Glomerular endothelial cell (primary cell): ENCODE measurements around the gene CYP46A1. TPM values are rescaled to one million over a fixed set of nuclear protein-coding genes. Genes with fewer than 3 reads are reported as not detected.

Experiments used
- DNase-seq: peaks from one replicate; pipeline ENCODE4 v3.0.0-alpha.2; 2011; ENCODE audit warnings: low read depth, low spot score; ENCODE audit errors: extremely low read depth
- total RNA-seq: library from RNA; depleted of rRNA; stranded (reverse); fragments of >200 nt; gene quantifications from 2 replicates; pipeline ENCODE4 v1.2.3, GENCODE V29; 2015

The CYP46A1 gene
- total RNA-seq, 1 donor from 2014 or later, result 0.12 TPM

DNA sequence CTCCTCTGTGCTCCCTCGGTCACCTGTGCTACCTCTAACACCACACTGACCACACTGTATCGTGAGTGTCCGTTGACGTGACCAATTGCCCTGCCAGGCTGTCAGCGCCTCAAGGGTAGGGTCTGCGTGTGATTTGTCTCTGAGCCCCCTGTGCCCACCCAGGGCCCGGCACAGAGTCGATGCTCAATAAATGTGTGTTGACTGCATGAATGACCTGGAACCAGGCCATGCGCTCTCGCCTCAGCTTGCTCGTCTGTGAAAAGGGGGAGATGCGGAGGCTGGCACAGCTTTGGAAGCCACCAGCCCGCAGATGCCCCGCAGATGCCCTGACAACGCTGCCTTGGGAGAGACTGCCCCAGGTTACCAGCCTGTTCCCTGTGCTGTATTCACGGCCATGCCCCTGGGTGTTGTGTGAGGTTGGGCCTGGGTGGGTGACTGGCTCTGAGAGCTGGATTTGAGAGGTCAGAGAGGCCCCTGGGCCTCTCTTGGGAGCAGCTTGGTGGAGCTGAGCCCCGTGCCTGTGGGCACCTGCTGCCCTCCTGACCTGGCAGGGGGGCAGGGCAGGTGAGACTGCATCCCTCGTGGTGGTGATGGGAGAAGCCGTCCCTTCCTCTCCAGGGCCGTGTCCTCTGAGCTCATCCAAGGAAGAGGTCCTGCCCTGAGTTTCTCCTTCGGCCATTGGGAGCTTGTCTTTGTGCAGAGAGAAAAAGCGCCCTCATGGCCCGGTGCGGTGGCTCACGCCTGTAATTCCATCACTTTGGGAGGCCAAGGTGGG, 43.2 kb downstream of the CYP46A1 start:
- no peak for DNase-seq

DNA sequence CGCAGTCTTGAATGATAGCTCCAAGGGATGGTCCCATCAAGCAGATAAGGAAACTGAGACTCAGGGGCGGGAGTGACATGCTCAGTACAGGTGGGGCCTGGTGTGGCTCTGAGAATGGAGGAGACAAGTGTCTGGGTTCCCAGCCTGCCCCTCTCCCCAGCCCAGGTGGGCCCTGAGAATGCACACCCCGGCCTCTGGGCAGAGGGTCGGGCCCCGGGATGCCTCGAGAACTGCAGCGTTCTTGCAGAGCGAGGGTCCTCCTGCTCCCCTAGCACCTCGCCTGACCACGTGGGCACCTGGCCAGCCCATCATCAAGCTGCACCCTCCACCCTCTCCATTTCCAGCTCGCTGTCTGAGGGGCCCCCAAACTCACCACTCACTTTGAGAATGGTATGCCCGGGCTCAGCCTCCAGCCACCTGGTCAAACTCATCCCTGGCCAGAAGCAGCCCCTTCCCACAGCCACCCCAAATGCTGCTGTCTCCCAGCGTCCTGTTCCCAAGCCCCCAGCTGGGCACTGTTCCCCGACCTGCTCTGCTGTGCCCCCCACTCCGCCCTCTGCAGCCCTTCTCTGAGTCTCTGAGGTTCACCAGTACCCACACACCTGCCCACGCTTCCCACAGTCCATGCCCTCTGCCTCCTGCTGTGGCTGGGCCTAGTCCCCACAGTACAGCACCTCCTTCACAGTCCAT, 44.3 kb downstream of the CYP46A1 start:
- no peak for DNase-seq

DNA sequence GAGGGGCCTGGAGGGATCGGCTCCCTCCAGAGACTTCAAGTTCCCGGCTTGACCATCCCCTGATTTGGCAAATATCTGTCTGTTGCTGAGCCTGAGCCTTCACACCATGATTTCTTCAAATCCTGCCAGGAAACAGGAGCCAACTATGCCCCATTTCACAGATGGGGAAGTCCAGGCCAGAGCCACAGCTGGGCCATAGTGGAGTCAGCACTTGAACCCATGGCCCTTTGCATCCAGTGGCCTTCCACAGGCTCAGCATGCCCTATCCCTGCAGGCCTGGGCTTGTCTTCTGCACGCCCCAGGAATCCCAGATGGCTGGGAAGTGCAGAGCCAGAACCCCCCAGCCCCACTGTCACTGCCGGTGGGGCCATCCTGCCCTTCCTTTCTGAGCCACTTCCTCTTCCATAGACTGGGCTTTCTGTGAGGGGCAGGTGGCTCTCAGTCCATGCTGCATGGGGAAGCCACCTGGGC, 44.9 kb downstream of the CYP46A1 start:
- DNase-seq, result no peak

DNA sequence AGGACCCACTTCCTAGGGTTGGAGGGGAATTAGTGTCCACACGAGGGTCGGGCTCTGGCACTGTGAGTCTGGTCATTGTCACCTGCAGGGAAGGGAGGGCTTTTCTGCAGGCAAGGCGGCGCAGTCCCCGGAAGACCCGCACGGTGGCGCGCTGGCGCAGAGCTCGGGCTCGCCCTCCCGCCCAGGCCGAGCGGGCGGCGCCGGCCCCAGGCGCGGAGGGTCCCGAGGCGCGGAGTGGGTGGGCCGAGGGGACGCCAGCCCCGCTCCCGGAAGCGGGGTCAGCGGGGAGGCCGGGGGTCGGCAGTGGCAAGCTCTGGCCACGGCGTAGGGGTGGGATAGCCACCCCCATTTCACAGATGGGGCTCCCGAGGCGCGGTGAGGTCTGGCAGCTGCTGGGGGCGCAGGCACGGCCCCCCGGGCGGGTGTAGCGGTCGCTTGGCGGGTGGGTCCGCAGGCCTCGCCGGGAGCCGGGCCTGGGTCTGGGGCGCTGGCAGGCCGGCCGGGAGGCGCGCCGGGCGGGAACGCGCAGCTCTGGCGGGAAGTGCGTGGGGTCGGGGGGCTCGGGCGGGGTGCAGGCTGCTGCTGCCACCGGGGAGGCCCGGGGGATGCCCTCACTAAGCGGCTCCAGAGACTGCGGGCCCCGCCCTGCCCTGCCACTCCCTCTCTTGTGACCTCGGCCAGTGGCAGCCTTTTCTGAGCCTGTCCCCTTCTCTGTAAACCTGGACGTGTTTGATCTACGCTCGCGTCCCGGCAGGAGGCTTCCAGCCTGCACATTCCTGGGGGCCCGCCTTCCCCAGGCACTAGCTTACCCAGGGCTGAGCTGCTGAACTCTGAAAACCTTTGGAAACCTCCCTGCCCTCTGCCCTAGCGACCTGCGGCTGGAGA, 46.1 kb downstream of the CYP46A1 start:
- DNase-seq, result no peak

DNA sequence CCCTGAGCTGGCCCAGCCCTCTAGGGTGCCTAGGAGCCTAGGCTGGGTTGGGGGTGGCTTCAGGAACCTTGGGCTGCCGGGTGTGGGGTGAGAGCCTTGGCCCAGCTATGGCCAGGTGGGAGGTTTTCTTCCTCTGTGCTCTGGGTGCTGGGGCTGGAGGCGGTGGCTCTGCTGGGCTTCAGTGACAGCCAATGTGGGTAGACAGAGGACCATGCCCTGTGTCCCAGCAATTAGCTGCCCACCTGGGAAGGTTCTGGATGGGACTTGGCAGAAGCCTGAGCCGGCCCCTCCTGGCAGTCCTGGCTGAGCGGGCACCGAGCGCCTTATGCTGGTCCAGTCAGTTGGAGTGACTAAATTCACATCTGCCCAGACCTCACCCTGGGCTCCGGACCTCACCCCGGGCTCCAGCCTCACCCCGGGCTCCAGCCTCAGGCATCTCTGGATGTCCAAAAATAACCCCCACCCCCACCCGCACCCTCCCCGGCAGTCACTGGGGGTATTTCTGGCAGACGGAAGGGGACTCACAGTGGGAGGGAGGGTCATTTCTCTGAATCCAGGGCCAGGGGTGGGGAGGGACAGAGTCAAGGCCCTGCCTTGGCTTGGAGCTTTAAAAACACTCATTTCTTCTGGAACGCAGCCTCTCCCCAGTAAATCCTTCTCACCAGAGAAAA, 46.9 kb downstream of the CYP46A1 start:
- DNase-seq, result no peak

- no peak for DNase-seq
Observed at GRCh38 chr14:99731547-99732435, 47.7 kb downstream of the CYP46A1 start.

GRCh38 chr14:99732436-99733210, 48.5 kb downstream of the CYP46A1 start:
- DNase-seq, result no peak

- DNase-seq, result no peak
Observed at GRCh38 chr14:99733211-99733539, 49.1 kb downstream of the CYP46A1 start.

DNA sequence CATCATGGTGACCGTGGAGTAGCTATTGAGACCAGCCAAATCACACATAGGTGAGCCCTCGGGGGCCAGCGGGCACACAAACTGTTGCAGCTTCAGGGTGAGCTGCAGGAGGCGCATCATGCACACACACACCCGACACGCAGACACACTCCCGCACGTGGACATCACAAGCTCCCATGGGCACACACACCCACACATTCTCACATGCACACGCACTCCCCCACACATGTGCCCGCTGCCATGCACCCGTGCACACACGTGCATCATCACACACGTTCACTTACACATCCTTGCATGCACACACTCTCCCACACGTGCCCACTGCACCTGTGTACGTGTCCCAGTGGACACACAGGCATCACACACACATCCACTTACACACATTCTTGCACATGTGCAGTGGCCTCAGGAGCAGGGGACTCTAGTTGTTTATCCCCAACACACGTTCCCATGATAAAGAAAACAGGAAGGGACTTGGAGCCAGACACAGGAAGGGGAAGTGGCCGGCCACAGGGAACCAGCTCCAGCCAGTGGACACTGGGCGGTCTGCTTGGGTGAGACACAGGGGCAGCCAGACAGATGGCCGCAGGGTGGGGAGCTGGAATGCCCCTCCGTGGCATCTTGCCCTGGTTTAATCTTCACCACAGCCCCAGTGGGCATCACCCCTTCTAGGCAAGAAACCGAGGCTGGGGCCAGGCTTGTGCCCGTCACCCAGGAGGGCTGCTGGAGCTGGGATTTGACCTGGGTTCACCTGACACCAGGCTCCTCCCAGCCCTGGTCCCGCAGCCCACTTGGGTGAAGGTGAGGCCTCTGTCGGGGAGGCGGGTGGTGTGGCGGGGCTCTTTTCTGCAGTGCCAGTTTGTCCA, 49.7 kb downstream of the CYP46A1 start:
- no peak for DNase-seq

DNA sequence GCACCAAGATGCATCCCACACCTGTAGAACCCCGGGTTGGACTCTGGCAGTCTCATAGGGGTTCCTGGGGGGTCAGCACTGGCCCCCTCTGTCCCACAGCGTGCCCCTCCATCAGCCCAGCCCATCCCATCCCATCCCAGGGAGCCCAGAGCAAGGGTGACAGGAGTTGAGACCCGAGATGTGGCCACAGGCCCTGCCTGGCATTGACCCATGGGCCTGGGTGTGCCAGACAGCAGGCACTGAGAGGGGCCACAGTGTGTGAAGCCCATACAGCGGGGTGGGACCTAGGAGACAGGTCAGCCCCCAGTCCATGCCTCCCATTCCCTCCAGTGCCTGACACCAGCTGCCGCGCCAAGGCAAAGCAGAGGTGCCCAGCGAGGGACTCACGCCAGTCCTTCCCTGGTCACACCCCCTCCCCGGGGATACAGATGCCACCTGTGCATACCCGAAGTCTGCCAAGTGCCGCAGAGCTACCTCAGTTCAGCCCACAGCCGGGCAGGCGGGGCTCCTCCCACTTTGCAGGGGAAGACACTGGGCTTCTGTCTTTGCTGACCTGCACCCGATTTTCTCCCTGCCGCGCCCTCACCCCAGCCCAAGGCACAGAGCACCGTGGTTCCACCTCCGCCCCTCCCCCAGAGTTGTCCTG, 50.4 kb downstream of the CYP46A1 start:
- DNase-seq, result no peak

- DNase-seq, result no peak
Observed at GRCh38 chr14:99735189-99736135, 51.4 kb downstream of the CYP46A1 start.

DNA sequence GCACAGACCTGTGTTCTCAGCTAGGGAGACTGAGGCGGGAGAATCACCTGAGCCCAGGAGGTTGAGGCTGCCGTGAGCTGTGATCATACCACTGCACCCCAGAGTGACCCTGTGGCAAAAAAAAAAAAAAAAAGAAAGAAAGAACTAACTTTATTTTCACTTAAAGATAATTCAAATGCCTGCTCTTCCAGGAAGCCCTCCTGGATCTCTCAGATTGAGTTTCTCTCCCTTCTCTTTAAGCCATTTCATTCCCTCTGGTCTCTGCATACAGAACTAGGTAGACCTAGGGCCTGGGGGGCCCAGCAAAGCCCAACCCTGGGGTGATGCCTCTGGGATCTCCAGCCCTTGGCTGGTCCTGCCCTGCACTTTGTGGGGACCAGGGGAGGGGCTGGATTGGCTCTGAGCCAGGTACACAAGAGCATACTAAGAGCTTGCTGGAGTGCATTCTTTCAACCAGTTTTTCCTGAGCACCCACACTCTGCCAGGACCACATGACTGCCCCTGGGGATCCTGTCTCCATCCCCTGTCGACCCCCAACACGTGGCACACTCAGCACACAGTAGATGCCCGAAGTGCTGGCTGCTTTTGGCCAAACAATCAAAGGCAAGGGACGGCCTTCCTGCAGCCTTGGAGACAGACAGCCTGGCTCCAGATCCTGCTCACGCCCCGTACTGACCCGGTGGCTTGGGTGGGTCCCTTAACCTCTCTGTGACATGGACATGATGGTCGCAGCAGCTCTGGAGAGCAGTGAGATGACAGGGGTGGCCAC, 52.7 kb downstream of the CYP46A1 start:
- no peak for DNase-seq

DNA sequence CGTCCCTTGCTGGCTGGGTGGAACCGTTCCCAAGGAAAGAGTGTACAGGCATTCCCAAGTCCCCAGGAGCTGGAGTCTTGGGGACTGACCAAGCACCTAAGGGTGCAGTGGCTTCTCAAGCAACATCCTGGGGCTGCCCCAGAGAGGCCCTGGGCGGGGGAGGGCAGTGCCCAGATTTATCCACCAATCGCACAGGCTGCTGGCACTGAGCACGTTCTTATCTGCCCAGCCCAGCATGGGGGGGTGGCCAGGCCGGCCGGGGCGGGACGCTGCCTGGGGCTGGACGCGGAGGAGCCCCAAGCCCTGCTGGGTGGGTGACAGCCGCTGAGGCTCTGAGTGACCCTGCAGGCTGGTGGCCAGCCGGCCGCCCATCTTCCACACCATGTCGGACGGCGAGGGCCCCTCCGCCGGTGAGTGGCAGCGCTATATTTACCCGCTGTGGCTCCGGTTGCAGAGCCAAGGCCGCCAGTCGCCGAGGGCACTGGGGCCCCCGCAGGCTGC, 53.4 kb downstream of the CYP46A1 start:
- no peak for DNase-seq

GRCh38 chr14:99737956-99738667, 54.0 kb downstream of the CYP46A1 start:
- no peak for DNase-seq

GRCh38 chr14:99740411-99740810, 56.3 kb downstream of the CYP46A1 start:
- DNase-seq, result no peak
